BE2C (cell line): ENCODE results near the gene LIPA.

ENCODE experiments used
- DNase-seq: peaks from one replicate; pipeline ENCODE4 v3.0.0-alpha.2; 2020
- H3K27me3 ChIP-seq: fragments of 250-450 bp; sonication (Bioruptor Pico); 2 replicates; pipeline ENCODE4 v1.5.1; 2020; ENCODE audit warnings: mild to moderate bottlenecking
- H3K36me3 ChIP-seq: fragments of 250-450 bp; sonication (Bioruptor Pico); 2 replicates; pipeline ENCODE4 v1.5.1; 2020; ENCODE audit warnings: mild to moderate bottlenecking
- H3K4me1 ChIP-seq: fragments of 250-450 bp; sonication (Bioruptor Pico); 2 replicates; pipeline ENCODE4 v1.5.1; 2020
- H3K4me3 ChIP-seq: 2 replicates; pipeline ENCODE4 v1.5.1; 2011; ENCODE audit warnings: low read depth, low read length
- H3K9me3 ChIP-seq: fragments of 250-450 bp; sonication (Bioruptor Pico); 2 replicates; pipeline ENCODE4 v1.5.1; 2020
- CTCF ChIP-seq: IDR thresholded peaks from 2 replicates; pipeline ENCODE4 v1.5.1; 2012; ENCODE audit warnings: mild to moderate bottlenecking, low read depth, low read length

Gene LIPA

DNA sequence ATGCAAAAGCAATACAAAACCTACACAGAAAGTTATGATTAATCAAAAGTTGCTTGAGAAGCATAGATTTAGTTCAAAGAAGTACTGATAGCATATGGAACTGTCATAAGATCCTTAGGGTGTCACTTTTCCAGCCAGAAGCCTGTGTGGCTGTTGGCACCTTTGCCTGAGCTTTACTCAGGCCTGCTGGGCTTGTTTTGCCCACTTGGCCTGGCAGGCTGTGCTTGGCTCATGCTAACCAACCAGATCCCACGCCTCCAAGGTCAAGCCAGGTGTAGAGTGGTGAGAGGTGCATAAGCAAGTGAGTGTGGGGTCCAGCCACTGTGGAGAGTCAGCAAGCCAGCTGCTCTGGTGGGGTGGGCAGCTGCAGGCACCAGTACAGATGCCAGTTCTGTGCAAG, 12.0 kb upstream of the LIPA start:
- Histone ChIP-seq H3K4me3 (no peak overlapping the region), H3K36me3 (no peaks in the 10 kb centered on the region), H3K27me3 (no peaks in the 10 kb centered on the region), H3K9me3 (no peaks in the 10 kb centered on the region), H3K4me1 (no peaks in the 10 kb centered on the region; the same call in 1 of the 2 replicates)
- TF ChIP-seq CTCF = no peak
- no peak for DNase-seq

GRCh38 chr10:89263091-89263490, 11.5 kb upstream of the LIPA start:
- Histone ChIP-seq H3K4me3 (no peak overlapping the region), H3K9me3 (no peaks in the 10 kb centered on the region), H3K27me3 (no peaks in the 10 kb centered on the region), H3K4me1 (no peaks in the 10 kb centered on the region; the same call in 1 of the 2 replicates), H3K36me3 (no peaks in the 10 kb centered on the region)
- TF ChIP-seq CTCF = no peak
- no peak for DNase-seq

DNA sequence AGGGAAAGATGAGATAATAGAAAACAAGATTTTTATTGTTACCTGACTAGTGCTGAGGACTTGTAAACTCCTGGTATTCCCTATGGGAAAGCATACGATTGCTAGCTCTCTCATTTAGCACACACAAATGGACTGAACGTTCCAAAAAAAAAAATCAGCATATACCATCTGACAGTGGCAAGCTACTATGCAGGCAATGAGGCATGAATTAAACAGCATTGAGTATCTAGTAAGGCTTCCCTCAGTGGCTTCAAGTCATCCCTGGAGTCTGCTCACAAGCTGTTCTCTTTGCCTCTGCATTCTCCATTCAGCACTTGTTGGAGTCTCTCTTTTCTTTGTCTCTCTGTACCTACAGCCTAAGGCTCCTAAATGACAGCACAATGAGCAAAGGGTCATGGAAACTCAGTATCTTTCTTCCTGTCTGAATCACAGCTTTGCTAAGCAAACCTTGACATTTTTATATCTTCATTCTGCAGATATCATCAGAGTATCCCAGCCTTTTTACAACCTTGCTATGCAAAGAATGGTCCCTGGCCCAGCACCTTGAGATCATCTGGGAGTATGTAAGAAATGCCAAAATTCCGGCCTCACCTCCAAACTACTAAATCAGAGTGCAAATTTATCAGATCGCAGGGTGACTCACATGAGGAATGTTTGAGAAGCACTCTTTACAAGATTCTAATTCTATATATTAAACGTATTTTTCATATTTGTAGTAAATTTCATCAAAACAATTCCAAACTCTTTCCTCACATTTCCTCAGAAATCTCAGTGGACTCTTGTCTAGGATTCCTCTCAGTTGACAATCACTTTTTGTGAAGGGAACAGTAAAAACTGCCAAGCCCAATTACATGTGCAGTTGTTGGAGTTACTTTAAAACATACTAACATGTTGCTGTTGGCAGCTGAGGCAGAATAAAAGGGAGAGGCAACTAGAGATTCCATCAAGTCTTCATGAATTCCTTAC, 10.8 kb upstream of the LIPA start:
- no peaks in the 10 kb centered on the region; the same call in 1 of the 2 replicates for H3K4me1 ChIP-seq
- TF ChIP-seq CTCF = no peak
- H3K36me3 ChIP-seq = no peaks in the 10 kb centered on the region
- H3K4me3 ChIP-seq = no peak overlapping the region
- DNase-seq = no peak
- no peaks in the 10 kb centered on the region for H3K27me3 ChIP-seq
- no peaks in the 10 kb centered on the region for H3K9me3 ChIP-seq

GRCh38 chr10:89258881-89259280, 7.3 kb upstream of the LIPA start:
- H3K4me1 ChIP-seq = no peaks in the 10 kb centered on the region; the same call in 1 of the 2 replicates
- DNase-seq = no peak
- TF ChIP-seq CTCF = no peak

DNA sequence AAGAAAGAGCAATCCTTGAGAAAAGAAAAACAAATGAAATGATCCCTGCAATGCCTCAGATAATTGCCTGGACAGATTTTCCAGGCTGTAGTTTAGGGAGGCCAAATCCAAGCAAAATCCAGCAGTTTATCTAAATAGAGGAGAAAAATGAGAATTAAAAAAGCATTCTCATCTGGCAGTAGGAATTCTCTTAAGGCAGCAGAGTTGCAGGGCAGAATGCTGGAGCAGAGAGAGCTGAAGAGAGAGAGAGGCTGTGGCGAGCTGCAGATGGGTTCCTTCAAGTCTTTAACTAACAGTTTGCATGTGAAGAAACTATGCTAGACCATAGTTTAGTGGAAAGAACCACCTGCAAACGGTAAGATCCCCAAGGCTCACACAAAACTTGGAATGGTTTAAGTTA, 6.0 kb upstream of the LIPA start:
- H3K27me3 ChIP-seq = no peaks in the 10 kb centered on the region
- no peak for TF ChIP-seq CTCF
- H3K4me1 ChIP-seq = no peaks in the 10 kb centered on the region; the same call in 1 of the 2 replicates
- no peak overlapping the region for H3K4me3 ChIP-seq
- H3K9me3 ChIP-seq = no peaks in the 10 kb centered on the region
- H3K36me3 ChIP-seq = no peaks in the 10 kb centered on the region
- DNase-seq = no peak

More at GRCh38 chr10:89258881-89259280, 7.3 kb upstream of the LIPA start:
- Histone ChIP-seq H3K4me3 (no peak overlapping the region), H3K9me3 (no peaks in the 10 kb centered on the region), H3K27me3 (no peaks in the 10 kb centered on the region), H3K36me3 (no peaks in the 10 kb centered on the region)

- H3K36me3 ChIP-seq = no peaks in the 10 kb centered on the region
- H3K9me3 ChIP-seq = no peaks in the 10 kb centered on the region
- H3K4me3 ChIP-seq = no peak overlapping the region
- no peaks in the 10 kb centered on the region for H3K27me3 ChIP-seq
- TF ChIP-seq CTCF = no peak
- H3K4me1 ChIP-seq = no peaks in the 10 kb centered on the region; the same call in 1 of the 2 replicates
- no peak for DNase-seq
Measured at GRCh38 chr10:89256962-89257361, 5.4 kb upstream of the LIPA start.
